CD8-positive, alpha-beta memory T cell (primary cell): ENCODE measurements around the gene CPNE9. TPM values are rescaled to one million over a fixed set of nuclear protein-coding genes. Genes with fewer than 3 reads are reported as not detected.
A peak's percentile ranks its signal among the peaks of the same experiment; 100 is the strongest.
"Not testable (repeated sequence)": the region's sequence is repeated elsewhere in the genome, so short reads cannot be mapped to it uniquely, and the experiment has no call there.

ENCODE experiments used
- CTCF ChIA-PET: fragments of 350-600 bp; sonication (Branson Sonifier 250); formaldehyde crosslinking; loops from one replicate; lab custom pipeline; 2021; ENCODE audit warnings: antibody characterized with exemption; lab: Charles Lee
- POLR2A ChIA-PET: fragments of 350-600 bp; sonication (Branson Sonifier 250); formaldehyde crosslinking; loops from one replicate; lab custom pipeline; 2021; ENCODE audit warnings: antibody characterized with exemption; lab: Charles Lee
- DNase-seq, 5 donors: peaks; one replicate each; pipeline versions ENCODE4 v3.0.0 to v3.0.0-alpha.2; 2020 to 2022; ENCODE audit warnings: mixed read lengths in 1 of 5
- H3K27ac ChIP-seq: one replicate; pipeline ENCODE4 v1.7.0; 2013; ENCODE audit warnings: low read depth, mild to moderate bottlenecking, low read length, moderate library complexity
- H3K27me3 ChIP-seq: 2 replicates; pipeline ENCODE4 v1.7.0; 2013; ENCODE audit warnings: low read length, mild to moderate bottlenecking; ENCODE audit not compliant: insufficient read depth, poor library complexity, severe bottlenecking
- H3K36me3 ChIP-seq: 2 replicates; pipeline ENCODE4 v1.7.0; 2013; ENCODE audit warnings: mild to moderate bottlenecking, low read length, moderate library complexity; ENCODE audit not compliant: insufficient read depth
- H3K4me1 ChIP-seq: 2 replicates; pipeline ENCODE4 v1.7.0; 2013; ENCODE audit warnings: mild to moderate bottlenecking, low read length, moderate library complexity; ENCODE audit not compliant: insufficient read depth
- H3K4me3 ChIP-seq: 2 replicates; pipeline ENCODE4 v1.7.0; 2013; ENCODE audit warnings: mild to moderate bottlenecking, low read length
- H3K9me3 ChIP-seq: 2 replicates; pipeline ENCODE4 v1.7.0; 2013; ENCODE audit warnings: mild to moderate bottlenecking, low read length
- H3K27ac Mint-ChIP-seq, 8 donors: one replicate each; pipeline ENCODE4 v1.8.0; 2020 to 2021; ENCODE audit warnings: mixed read lengths in 8 of 8, mild to moderate bottlenecking in 6 of 8, inconsistent platforms in 3 of 8, moderate library complexity in 3 of 8
- H3K27me3 Mint-ChIP-seq, 2 donors: one replicate each; pipeline ENCODE4 v1.8.0; 2020 to 2021; ENCODE audit warnings: mixed read lengths in 2 of 2, mild to moderate bottlenecking in 1 of 2, moderate library complexity in 1 of 2
- H3K36me3 Mint-ChIP-seq, 3 donors: one replicate each; pipeline ENCODE4 v1.8.0; 2020 to 2021; ENCODE audit warnings: mixed read lengths in 3 of 3, inconsistent platforms in 1 of 3, mild to moderate bottlenecking in 1 of 3
- H3K4me1 Mint-ChIP-seq, 3 donors: one replicate each; pipeline ENCODE4 v1.8.0; 2020 to 2021; ENCODE audit warnings: mixed read lengths in 3 of 3, inconsistent platforms in 1 of 3, mild to moderate bottlenecking in 1 of 3
- H3K4me3 Mint-ChIP-seq, 7 donors: one replicate each; pipeline ENCODE4 v1.8.0; 2020 to 2021; ENCODE audit warnings: mixed read lengths in 7 of 7, mild to moderate bottlenecking in 6 of 7, moderate library complexity in 4 of 7, inconsistent platforms in 2 of 7
- H3K9me3 Mint-ChIP-seq, 5 donors: one replicate each; pipeline ENCODE4 v1.8.0; 2020 to 2022; ENCODE audit warnings: mixed read lengths in 5 of 5, mild to moderate bottlenecking in 3 of 5, moderate library complexity in 2 of 5, inconsistent platforms in 1 of 5
- polyA plus RNA-seq: library from polyadenylated mRNA; unstranded; fragments of 300-500 nt; fragmentation: Illumina TruSeq; gene quantifications from one replicate; pipeline ENCODE4 v1.2.3, GENCODE V29; 2021
- total RNA-seq, 2 experiments: library from RNA; stranded (reverse); gene quantifications; one replicate each; pipeline ENCODE4 v1.2.3, GENCODE V29; 2021

The CPNE9 gene
- total and polyA plus RNA-seq, 3 experiments from 2014 or later: 0.16 TPM; not detected in 2

GRCh38 chr3:9767418-9767817 lies 63.8 kb downstream of the CPNE9 start:
- H3K9me3 Mint-ChIP-seq: no peaks in the 10 kb centered on the region
- H3K4me1 Mint-ChIP-seq: peaks cover 15 to 32% (median 16%) of the 10 kb centered on the region in 3 donors
- H3K27ac ChIP-seq: no peak overlapping the region
- POLR2A ChIA-PET: no interaction called here
- H3K36me3 Mint-ChIP-seq: no peaks in the 10 kb centered on the region
- H3K4me3 Mint-ChIP-seq: no peak overlapping the region
- no peak overlapping the region for H3K4me3 ChIP-seq
- peak overlapping the region in 4 of 8 donors; percentile 17 to 87 (median 66) for H3K27ac Mint-ChIP-seq
- no peak for DNase-seq
- H3K36me3 ChIP-seq: no peaks in the 10 kb centered on the region
- H3K9me3 ChIP-seq: no peaks in the 10 kb centered on the region
- CTCF ChIA-PET: no interaction called here
- H3K4me1 ChIP-seq: peaks cover 8% of the 10 kb centered on the region
- H3K27me3 ChIP-seq: no peaks in the 10 kb centered on the region
- H3K27me3 Mint-ChIP-seq: peaks cover 0 to 4% of the 10 kb centered on the region in 2 donors

DNA sequence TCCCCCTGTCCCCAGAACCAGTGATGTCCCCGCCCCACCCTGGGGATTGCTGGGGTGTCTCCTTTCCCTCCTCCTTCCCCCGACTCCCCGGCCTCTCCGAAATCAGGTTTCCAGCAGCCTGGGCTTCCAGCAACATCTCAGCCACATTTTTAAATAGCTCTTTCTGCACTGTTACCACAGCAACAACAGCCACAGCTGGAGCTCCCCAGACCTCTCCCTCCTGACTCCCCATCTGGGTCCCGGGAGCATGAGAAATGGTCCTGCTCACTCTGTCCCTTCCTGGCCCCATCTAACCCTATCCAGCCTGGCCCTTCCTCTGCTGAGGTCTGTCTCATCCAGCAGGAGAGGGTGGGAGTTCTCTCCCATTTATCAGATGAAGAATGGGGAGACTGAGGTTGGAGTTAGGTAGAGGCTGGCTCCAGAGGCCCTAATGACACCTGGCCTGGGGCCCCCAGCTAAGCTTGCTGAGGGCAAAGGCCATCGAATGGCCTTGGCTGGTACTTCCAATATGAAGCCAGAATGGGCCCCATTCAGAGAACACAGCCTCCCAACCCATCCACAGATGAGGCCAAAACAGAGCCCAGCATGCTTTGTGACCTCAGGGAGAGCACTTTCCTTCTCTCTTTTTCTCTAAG lies 64.6 kb downstream of the CPNE9 start:
- H3K9me3 ChIP-seq: no peaks in the 10 kb centered on the region
- no peak overlapping the region for H3K27ac ChIP-seq
- Mint-ChIP-seq H3K9me3 (no peaks in the 10 kb centered on the region), H3K4me1 (peaks cover 15 to 32% (median 16%) of the 10 kb centered on the region in 3 donors), H3K36me3 (peaks cover 0 to 3% (median 0%) of the 10 kb centered on the region in 3 donors), H3K27ac (peak overlapping the region in 2 of 8 donors; percentile 43 to 47), H3K27me3 (peaks cover 0 to 6% of the 10 kb centered on the region in 2 donors), H3K4me3 (no peak overlapping the region)
- ChIA-PET CTCF (interaction anchor here (0.7 to 1.3 kb wide), 2 partner anchors 12 to 24 kb away, joined by 3 read pairs; partner anchors contain the start of gene ARPC4), POLR2A (no interaction called here)
- no peak overlapping the region for H3K4me3 ChIP-seq
- no peaks in the 10 kb centered on the region for H3K36me3 ChIP-seq
- no peak for DNase-seq
- peaks cover 8% of the 10 kb centered on the region for H3K4me1 ChIP-seq
- H3K27me3 ChIP-seq: no peaks in the 10 kb centered on the region

DNA sequence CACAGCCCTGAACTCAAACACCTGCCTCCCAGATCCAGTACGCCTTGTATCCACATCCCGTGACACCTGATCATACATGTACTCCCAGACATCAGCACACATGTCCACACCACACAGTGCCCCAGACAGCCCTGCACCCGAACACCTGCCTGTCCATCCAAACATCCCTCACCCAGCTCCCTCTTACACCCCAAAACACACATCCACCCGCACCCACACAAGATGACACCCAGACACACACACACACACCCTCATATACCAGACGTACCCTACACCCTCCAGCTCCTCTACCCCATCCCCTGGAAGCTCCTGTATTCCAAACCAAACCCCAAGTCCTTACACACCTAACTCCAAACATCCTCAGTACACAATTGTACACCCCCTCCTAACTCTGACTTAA lies 65.4 kb downstream of the CPNE9 start:
- Histone ChIP-seq H3K9me3 (no peaks in the 10 kb centered on the region), H3K4me3 (no peak overlapping the region), H3K27me3 (no peaks in the 10 kb centered on the region), H3K36me3 (no peaks in the 10 kb centered on the region), H3K4me1 (peaks cover 8% of the 10 kb centered on the region), H3K27ac (no peak overlapping the region)
- Mint-ChIP-seq H3K4me1 (peaks cover 15 to 32% (median 16%) of the 10 kb centered on the region in 3 donors), H3K36me3 (peaks cover 0 to 3% (median 0%) of the 10 kb centered on the region in 3 donors), H3K4me3 (peak overlapping the region; percentile 49 to 73 (median 69)), H3K9me3 (no peaks in the 10 kb centered on the region), H3K27me3 (peaks cover 0 to 6% of the 10 kb centered on the region in 2 donors), H3K27ac (peak overlapping the region in 5 of 8 donors; percentile 23 to 97 (median 80))
- CTCF ChIA-PET: interaction anchor here (0.7 to 1.3 kb wide), 2 partner anchors 11 to 24 kb away, joined by 3 read pairs; partner anchors contain the start of gene ARPC4
- no peak for DNase-seq
- POLR2A ChIA-PET: interaction anchor here (0.8 kb wide), 1 partner anchor 815 kb away, joined by 6 read pairs; no protein-coding TSS in a partner anchor

- H3K36me3 Mint-ChIP-seq: peaks cover 0 to 3% (median 0%) of the 10 kb centered on the region in 3 donors
- H3K4me1 Mint-ChIP-seq: peaks cover 15 to 32% (median 16%) of the 10 kb centered on the region in 3 donors
- no peaks in the 10 kb centered on the region for H3K9me3 Mint-ChIP-seq
- H3K27me3 Mint-ChIP-seq: peaks cover 0 to 6% of the 10 kb centered on the region in 2 donors
- peaks cover 8% of the 10 kb centered on the region for H3K4me1 ChIP-seq
- H3K27ac Mint-ChIP-seq: peak within 1 kb of the TSS in 5 of 8 donors; percentile 23 to 97 (median 80)
- H3K4me3 ChIP-seq: peak within 1 kb of the TSS; percentile 47
- H3K27ac ChIP-seq: no peak within 1 kb of the TSS
- peak within 1 kb of the TSS; percentile 60 to 74 (median 71) for H3K4me3 Mint-ChIP-seq
- H3K36me3 ChIP-seq: no peaks in the 10 kb centered on the region
- no peaks in the 10 kb centered on the region for H3K9me3 ChIP-seq
- ChIA-PET CTCF (interaction anchor here (1.3 kb wide), 1 partner anchor 11 kb away, joined by 3 read pairs; no protein-coding TSS in a partner anchor), POLR2A (interaction anchor here (0.6 to 0.8 kb wide), 3 partner anchors 17 to 814 kb away, joined by 5 to 7 read pairs (median 6); partner anchors contain the start of gene ARPC4)
- no peaks in the 10 kb centered on the region for H3K27me3 ChIP-seq
- DNase-seq: peak in 4 of 5 donors; percentile 24 to 56 (median 29)
Observed at GRCh38 chr3:9769426-9770275, 66.0 kb downstream of the CPNE9 start, which contains the start of gene CAMK1. Gene CAMK1, minus strand, starts transcription at chr3:9769947. Its CDS starts 2,198 bp downstream, at chr3:9767749.

GRCh38 chr3:9770276-9770812 lies 66.7 kb downstream of the CPNE9 start:
- ChIA-PET CTCF (no interaction called here), POLR2A (interaction anchor here (0.7 kb wide), 1 partner anchor 22 kb away, joined by 7 read pairs; the partner anchor contains the start of gene ARPC4)
- Histone ChIP-seq H3K36me3 (no peaks in the 10 kb centered on the region), H3K4me1 (peaks cover 8% of the 10 kb centered on the region), H3K27me3 (no peaks in the 10 kb centered on the region), H3K4me3 (peak overlapping the region; percentile 47), H3K9me3 (no peaks in the 10 kb centered on the region), H3K27ac (no peak overlapping the region)
- DNase-seq: no peak
- H3K27ac Mint-ChIP-seq: peak overlapping the region in 1 of 8 donors; percentile 93
- H3K4me1 Mint-ChIP-seq: peaks cover 15 to 32% (median 18%) of the 10 kb centered on the region in 3 donors
- H3K4me3 Mint-ChIP-seq: peak overlapping the region in 6 of 7 donors; percentile 35 to 74 (median 58)
- H3K36me3 Mint-ChIP-seq: peaks cover 0 to 3% (median 0%) of the 10 kb centered on the region in 3 donors
- no peaks in the 10 kb centered on the region for H3K9me3 Mint-ChIP-seq
- peaks cover 0 to 6% of the 10 kb centered on the region in 2 donors for H3K27me3 Mint-ChIP-seq

DNA sequence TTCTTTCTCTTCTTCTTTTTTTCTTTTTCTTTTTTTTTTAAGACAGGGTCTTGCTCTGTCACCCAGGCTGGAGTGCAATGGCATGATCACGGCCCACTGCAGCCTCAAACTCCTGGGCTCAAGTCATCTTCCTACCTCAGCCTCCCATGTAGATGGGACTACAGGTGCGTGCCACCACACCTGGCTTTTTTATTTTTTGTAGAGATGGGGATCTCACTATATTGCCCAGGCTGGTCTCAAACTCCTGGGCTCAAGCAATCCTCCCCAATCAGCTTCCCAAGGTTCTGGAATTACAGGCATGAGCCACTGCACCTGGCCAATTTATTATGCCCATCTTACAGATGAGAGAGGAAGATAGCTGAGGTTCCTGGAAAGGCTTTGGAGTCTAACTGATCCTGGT lies 67.4 kb downstream of the CPNE9 start:
- H3K9me3 ChIP-seq, H3K27ac Mint-ChIP-seq, H3K4me3 ChIP-seq, CTCF ChIA-PET, H3K27ac ChIP-seq, H3K36me3 Mint-ChIP-seq, H3K4me1 ChIP-seq, H3K27me3 Mint-ChIP-seq, H3K36me3 ChIP-seq, H3K9me3 Mint-ChIP-seq, H3K27me3 ChIP-seq, DNase-seq, POLR2A ChIA-PET: not testable (repeated sequence)
- H3K4me1 Mint-ChIP-seq: peaks cover 15 to 33% (median 18%) of the 10 kb centered on the region in 3 donors
- H3K4me3 Mint-ChIP-seq: peak overlapping the region in 5 of 7 donors; percentile 50 to 79 (median 63)

DNA sequence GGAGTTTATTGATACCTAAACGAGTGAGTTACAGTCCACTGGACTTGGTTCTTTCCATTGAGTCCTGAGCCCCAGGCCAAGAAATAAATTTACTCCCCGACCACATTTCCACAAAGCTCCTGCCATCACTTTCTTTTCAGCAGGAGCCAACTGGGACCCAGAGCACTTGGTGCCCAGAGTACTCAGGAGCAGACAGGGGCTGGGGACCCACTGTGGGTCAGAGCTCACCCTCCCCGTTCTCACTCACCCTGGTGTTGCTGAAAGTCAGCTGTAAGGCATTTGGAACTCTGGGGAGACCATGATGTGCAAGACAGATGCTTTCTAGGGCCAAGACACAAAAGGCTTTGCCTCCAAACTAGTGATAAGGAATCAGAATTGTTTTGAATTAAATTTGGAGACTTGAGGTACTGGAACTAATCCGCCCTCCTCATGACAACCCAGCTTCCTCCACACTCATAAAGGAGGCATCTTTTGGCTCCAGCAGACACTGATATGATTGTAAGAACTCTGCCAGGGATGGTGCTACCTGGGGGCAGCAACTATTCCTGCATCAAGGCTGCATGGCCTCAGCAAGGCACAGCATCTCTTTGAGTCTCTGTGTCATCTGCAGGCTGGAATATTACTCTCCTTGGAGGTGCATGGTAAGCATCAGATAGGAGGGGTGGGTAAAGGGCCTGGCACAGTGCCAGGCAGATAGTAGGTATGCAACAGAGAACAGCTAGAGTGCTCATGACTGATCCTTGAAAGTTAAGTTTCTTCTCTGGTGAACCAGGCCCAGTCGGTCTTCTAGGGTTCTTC lies 73.5 kb downstream of the CPNE9 start:
- no peak overlapping the region for H3K4me3 Mint-ChIP-seq
- peak in 1 of 5 donors; percentile 0 for DNase-seq
- no peaks in the 10 kb centered on the region for H3K27me3 ChIP-seq
- no peak overlapping the region for H3K4me3 ChIP-seq
- H3K4me1 Mint-ChIP-seq: peaks cover 38 to 48% (median 40%) of the 10 kb centered on the region in 3 donors
- peaks cover 46% of the 10 kb centered on the region for H3K4me1 ChIP-seq
- H3K27ac ChIP-seq: no peak overlapping the region
- ChIA-PET POLR2A (no interaction called here), CTCF (interaction anchor here (1.8 kb wide), 1 partner anchor 31 kb away, joined by 4 read pairs; no protein-coding TSS in a partner anchor)
- H3K9me3 Mint-ChIP-seq: no peaks in the 10 kb centered on the region
- no peaks in the 10 kb centered on the region for H3K9me3 ChIP-seq
- H3K27ac Mint-ChIP-seq: peak overlapping the region in 1 of 8 donors; percentile 24
- H3K36me3 Mint-ChIP-seq: peaks cover 0 to 11% (median 4%) of the 10 kb centered on the region in 3 donors
- H3K36me3 ChIP-seq: no peaks in the 10 kb centered on the region
- H3K27me3 Mint-ChIP-seq: peaks cover 0 to 2% of the 10 kb centered on the region in 2 donors
